ENCODE measurements around the gene CDK5R2.

CDK5R2 gene

DNA sequence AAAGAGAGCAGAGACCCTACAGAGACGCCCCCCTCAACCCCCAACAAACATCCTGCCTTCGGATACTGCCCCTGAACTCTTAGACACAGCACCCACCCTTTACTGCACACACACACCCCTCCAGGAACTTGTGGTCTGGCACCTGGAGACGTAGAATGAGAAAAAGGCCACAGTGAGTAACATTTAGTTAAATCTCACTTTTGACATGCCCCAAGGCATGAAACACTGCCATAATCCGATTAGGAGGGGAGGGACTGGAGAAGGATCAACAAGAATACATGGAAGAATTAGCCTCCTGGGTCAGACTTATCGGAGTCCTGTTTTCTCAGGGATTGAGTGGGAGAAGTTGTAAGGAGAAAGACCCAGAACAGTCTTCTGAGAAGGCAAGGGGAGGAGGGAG, 4.1 kb downstream of the CDK5R2 start:
- Histone ChIP-seq H3K9ac (ENCODE audit: insufficient read length, low read depth) (peak overlapping the region; percentile 46), H3K4me1 (ENCODE audit: insufficient read depth, insufficient read length) (peaks cover 18% of the 10 kb centered on the region), H3K27me3 (ENCODE audit: insufficient read depth, insufficient read length) (peaks cover 42% of the 10 kb centered on the region), H3K36me3 (ENCODE audit: insufficient read depth, insufficient read length, low read length) (no peaks in the 10 kb centered on the region), H3K4me3 (ENCODE audit: insufficient read length, low read depth) (peak overlapping the region; percentile 31), H3K9me3 (ENCODE audit: insufficient read depth, low read length) (no peaks in the 10 kb centered on the region)
- TF ChIP-seq ZNF274 (IDR thresholded peaks at IDR 0.05; ENCODE audit: low read depth, low read length), result no peak
- no peak for TF ChIP-seq SUZ12 (IDR thresholded peaks at IDR 0.05; ENCODE audit: extremely low read depth, insufficient read depth, insufficient read length)
- TF ChIP-seq YY1 (IDR thresholded peaks at IDR 0.05; ENCODE audit: insufficient read depth, insufficient read length), result no peak
- no peak for DNase-seq (ENCODE audit: low read depth, low spot score)

DNA sequence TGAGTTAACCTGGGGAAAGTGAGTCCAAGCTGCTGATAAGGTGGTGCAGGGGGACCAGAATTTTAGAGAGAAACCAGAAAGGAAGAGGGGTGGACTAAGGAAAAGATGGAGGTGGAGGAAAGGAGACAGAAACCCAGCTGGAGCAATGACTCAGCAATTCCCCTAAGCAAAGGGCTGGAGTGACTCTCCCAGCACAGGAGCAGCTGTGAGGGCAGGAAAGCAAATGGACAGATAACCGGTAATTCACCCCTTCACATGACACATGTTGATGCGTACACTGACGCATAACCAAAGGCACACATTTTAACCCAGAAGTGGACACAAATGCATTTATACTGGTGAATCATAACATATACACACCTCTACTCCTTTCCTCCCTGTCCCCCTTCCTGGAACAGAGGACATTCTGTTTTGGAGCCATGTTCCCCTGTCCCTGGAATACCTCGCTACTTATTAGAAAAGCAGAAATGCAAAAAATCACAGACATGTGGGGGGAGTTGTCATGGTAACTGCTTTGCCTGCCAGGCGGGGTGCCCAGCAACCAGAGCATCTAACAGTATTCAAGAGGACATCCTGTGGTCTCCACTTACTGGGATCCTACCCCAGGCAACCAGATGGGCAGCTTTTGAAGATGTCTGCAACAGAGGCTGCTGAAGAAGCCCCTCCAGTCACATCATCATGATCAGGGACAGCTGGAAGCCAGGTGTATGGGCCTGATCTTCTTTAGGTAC, 4.7 kb downstream of the CDK5R2 start:
- Histone ChIP-seq H3K4me3 (ENCODE audit: insufficient read length, low read depth) (no peak overlapping the region), H3K36me3 (ENCODE audit: insufficient read depth, insufficient read length, low read length) (no peaks in the 10 kb centered on the region), H3K9me3 (ENCODE audit: insufficient read depth, low read length) (no peaks in the 10 kb centered on the region), H3K27me3 (ENCODE audit: insufficient read depth, insufficient read length) (peaks cover 36% of the 10 kb centered on the region), H3K9ac (ENCODE audit: insufficient read length, low read depth) (peak overlapping the region; percentile 46), H3K4me1 (ENCODE audit: insufficient read depth, insufficient read length) (peaks cover 13% of the 10 kb centered on the region)
- TF ChIP-seq SUZ12 (IDR thresholded peaks at IDR 0.05; ENCODE audit: extremely low read depth, insufficient read depth, insufficient read length) (no peak), ZNF274 (IDR thresholded peaks at IDR 0.05; ENCODE audit: low read depth, low read length) (no peak), YY1 (IDR thresholded peaks at IDR 0.05; ENCODE audit: insufficient read depth, insufficient read length) (no peak)
- no peak for DNase-seq (ENCODE audit: low read depth, low spot score)

GRCh38 chr2:218970894-218971293, 11.4 kb downstream of the CDK5R2 start:
- H3K36me3 ChIP-seq (ENCODE audit: insufficient read depth, insufficient read length, low read length), result no peaks in the 10 kb centered on the region
- H3K4me3 ChIP-seq (ENCODE audit: insufficient read length, low read depth), result no peak overlapping the region
- no peak for DNase-seq (ENCODE audit: low read depth, low spot score)
- peaks cover 37% of the 10 kb centered on the region for H3K27me3 ChIP-seq (ENCODE audit: insufficient read depth, insufficient read length)
- peaks cover 4% of the 10 kb centered on the region for H3K4me1 ChIP-seq (ENCODE audit: insufficient read depth, insufficient read length)
- no peak for TF ChIP-seq ZNF274 (IDR thresholded peaks at IDR 0.05; ENCODE audit: low read depth, low read length)
- TF ChIP-seq YY1 (IDR thresholded peaks at IDR 0.05; ENCODE audit: insufficient read depth, insufficient read length), result no peak
- no peak for TF ChIP-seq SUZ12 (IDR thresholded peaks at IDR 0.05; ENCODE audit: extremely low read depth, insufficient read depth, insufficient read length)
- no peaks in the 10 kb centered on the region for H3K9me3 ChIP-seq (ENCODE audit: insufficient read depth, low read length)
- H3K9ac ChIP-seq (ENCODE audit: insufficient read length, low read depth), result no peak overlapping the region

DNA sequence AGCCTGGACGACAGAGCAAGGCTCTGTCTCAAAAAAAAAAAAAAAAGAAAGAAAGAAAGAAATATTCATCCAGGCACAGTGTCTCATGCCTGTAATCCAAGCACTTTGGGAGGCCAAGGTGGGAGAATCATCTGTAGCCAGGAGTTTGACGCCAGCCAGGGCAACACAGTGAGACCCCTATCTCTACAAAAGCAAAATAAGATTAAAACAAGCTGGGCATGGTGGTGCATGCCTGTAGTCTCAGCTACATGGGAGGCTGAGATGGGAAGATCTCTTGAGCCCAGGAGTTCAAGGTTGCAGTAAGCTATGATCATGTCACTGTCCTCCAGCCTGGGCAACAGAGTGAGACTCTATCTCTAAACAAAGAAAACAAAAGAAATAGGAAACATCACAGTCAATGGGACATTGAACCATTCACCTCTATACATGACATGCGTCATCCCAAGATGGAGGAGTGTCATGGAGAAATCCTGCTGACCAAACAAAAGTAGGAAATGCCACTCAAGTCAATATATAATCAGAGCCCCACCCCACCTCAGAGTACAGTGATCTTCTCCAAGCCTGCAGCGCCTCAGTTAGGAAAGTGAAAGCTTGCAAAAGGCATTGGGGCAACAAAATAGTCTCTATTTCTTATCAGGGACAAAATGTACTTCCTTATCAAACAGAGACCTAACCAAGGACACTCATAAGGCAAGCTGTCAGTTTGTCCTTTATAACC, 15.8 kb downstream of the CDK5R2 start:
- Histone ChIP-seq H3K4me3 (ENCODE audit: insufficient read length, low read depth) (no peak overlapping the region), H3K9ac (ENCODE audit: insufficient read length, low read depth) (no peak overlapping the region), H3K36me3 (ENCODE audit: insufficient read depth, insufficient read length, low read length) (no peaks in the 10 kb centered on the region), H3K4me1 (ENCODE audit: insufficient read depth, insufficient read length) (peaks cover 6% of the 10 kb centered on the region), H3K27me3 (ENCODE audit: insufficient read depth, insufficient read length) (peaks cover 69% of the 10 kb centered on the region), H3K9me3 (ENCODE audit: insufficient read depth, low read length) (no peaks in the 10 kb centered on the region)
- no peak for TF ChIP-seq YY1 (IDR thresholded peaks at IDR 0.05; ENCODE audit: insufficient read depth, insufficient read length)
- TF ChIP-seq SUZ12 (IDR thresholded peaks at IDR 0.05; ENCODE audit: extremely low read depth, insufficient read depth, insufficient read length), result no peak
- no peak for TF ChIP-seq ZNF274 (IDR thresholded peaks at IDR 0.05; ENCODE audit: low read depth, low read length)
- DNase-seq (ENCODE audit: low read depth, low spot score), result no peak

DNA sequence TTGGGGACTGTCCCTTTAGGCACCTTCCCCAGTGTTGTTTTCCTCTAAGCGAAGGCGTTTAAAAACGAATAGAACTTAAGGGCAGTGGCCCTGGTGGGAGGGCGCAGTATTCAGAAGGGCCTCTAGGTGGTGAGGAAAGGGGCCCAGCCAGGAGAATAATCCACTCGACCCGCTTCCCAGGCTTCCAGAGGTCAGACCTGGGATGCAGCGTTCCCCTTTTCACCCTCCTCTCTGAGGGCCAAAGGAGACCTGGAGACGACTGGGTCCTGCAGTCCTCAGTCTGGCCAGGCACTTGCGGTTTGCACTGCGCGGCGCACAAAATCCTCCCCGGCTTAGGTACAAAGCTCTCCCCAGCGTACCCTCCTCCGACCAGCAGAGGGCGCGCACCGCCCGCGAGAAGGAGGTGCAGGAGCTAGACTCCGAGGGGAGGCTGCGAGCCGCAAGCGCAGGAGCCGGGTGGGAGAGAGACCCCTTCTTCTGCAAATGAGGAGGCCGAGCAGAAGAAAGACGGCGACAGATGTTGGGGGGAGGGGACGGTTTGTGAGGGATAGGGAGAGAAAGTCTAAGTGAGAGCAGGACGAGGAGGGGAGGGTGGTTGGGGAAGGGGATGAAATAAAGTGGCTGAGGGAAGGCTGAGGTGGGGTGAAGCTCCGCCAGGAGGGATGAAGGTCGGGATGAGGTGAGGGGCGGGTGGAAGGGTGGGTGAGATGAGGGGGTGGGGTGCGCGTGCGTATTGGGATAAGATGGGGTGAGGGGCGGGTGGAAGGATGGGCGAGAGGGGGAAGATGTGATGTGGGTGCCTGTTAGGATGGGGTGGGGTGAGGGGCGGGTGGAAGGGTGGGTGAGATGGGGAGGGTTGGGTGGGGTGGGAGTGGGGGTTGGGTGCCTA, 20.6 kb downstream of the CDK5R2 start:
- H3K36me3 ChIP-seq (ENCODE audit: insufficient read depth, insufficient read length, low read length), result no peaks in the 10 kb centered on the region
- H3K4me1 ChIP-seq (ENCODE audit: insufficient read depth, insufficient read length), result peaks cover 22% of the 10 kb centered on the region
- no peaks in the 10 kb centered on the region for H3K9me3 ChIP-seq (ENCODE audit: insufficient read depth, low read length)
- TF ChIP-seq YY1 (IDR thresholded peaks at IDR 0.05; ENCODE audit: insufficient read depth, insufficient read length) (no peak), ZNF274 (IDR thresholded peaks at IDR 0.05; ENCODE audit: low read depth, low read length) (no peak), SUZ12 (IDR thresholded peaks at IDR 0.05; ENCODE audit: extremely low read depth, insufficient read depth, insufficient read length) (peak; percentile 30)
- no peak overlapping the region for H3K4me3 ChIP-seq (ENCODE audit: insufficient read length, low read depth)
- peaks cover 92% of the 10 kb centered on the region for H3K27me3 ChIP-seq (ENCODE audit: insufficient read depth, insufficient read length)
- peak; percentile 87 for DNase-seq (ENCODE audit: low read depth, low spot score)
- H3K9ac ChIP-seq (ENCODE audit: insufficient read length, low read depth), result peak overlapping the region; percentile 53

GRCh38 chr2:218980735-218981389, 21.4 kb downstream of the CDK5R2 start:
- DNase-seq (ENCODE audit: low read depth, low spot score), result no peak
- Histone ChIP-seq H3K27me3 (ENCODE audit: insufficient read depth, insufficient read length) (peaks cover 91% of the 10 kb centered on the region), H3K9me3 (ENCODE audit: insufficient read depth, low read length) (no peaks in the 10 kb centered on the region), H3K36me3 (ENCODE audit: insufficient read depth, insufficient read length, low read length) (no peaks in the 10 kb centered on the region), H3K4me3 (ENCODE audit: insufficient read length, low read depth) (peak overlapping the region; percentile 22), H3K9ac (ENCODE audit: insufficient read length, low read depth) (no peak overlapping the region), H3K4me1 (ENCODE audit: insufficient read depth, insufficient read length) (peaks cover 22% of the 10 kb centered on the region)
- TF ChIP-seq YY1 (IDR thresholded peaks at IDR 0.05; ENCODE audit: insufficient read depth, insufficient read length) (no peak), ZNF274 (IDR thresholded peaks at IDR 0.05; ENCODE audit: low read depth, low read length) (no peak), SUZ12 (IDR thresholded peaks at IDR 0.05; ENCODE audit: extremely low read depth, insufficient read depth, insufficient read length) (no peak)
